ENCODE data around the gene RMND5B. TPM values are rescaled to one million over a fixed set of nuclear protein-coding genes. Genes with fewer than 3 reads are reported as not detected.

The RMND5B gene
- total RNA-seq, 1 experiment from 2014 or later = 24.1 TPM

GRCh38 chr5:178186427-178186826, 55.6 kb downstream of the RMND5B start:
- Histone ChIP-seq H3K79me2 (ENCODE audit: insufficient read depth, low read length) (no peaks in the 10 kb centered on the region), H3K9ac (ENCODE audit: low read length) (no peak overlapping the region), H3K4me2 (ENCODE audit: low read length) (no peak overlapping the region), H3K4me1 (ENCODE audit: control insufficient read depth in 1 of 2, insufficient read depth in 2 of 2, low read length in 2 of 2) (no peaks in the 10 kb centered on the region), H3K9me3 (ENCODE audit: control insufficient read depth in 1 of 2, insufficient read depth in 1 of 2, low read depth in 1 of 2, low read length in 2 of 2) (no peaks in the 10 kb centered on the region), H3K27ac (ENCODE audit: low read depth, low read length) (no peak overlapping the region), H2AFZ (ENCODE audit: low read depth, low read length, poor library complexity, severe bottlenecking) (no peak overlapping the region), H3K9me2 (ENCODE audit: insufficient read depth) (no peaks in the 10 kb centered on the region), H4K20me1 (ENCODE audit: insufficient read depth) (no peaks in the 10 kb centered on the region), H3K4me3 (replicated peaks in 1 of 2; ENCODE audit: low read depth in 1 of 2, low read length in 2 of 2) (no peak overlapping the region), H3K36me3 (ENCODE audit: control insufficient read depth in 1 of 2, insufficient read depth in 2 of 2, low read length in 2 of 2) (no peaks in the 10 kb centered on the region), H3K27me3 (ENCODE audit: insufficient read depth, low read length) (no peaks in the 10 kb centered on the region)
- DNase-seq (ENCODE audit: low read depth, low spot score) = no peak
- no TSS peak for BruUV-seq (replicated peaks)
- intact Hi-C loops (cut with micrococcal nuclease) = no loop called here
- ChIA-PET POLR2A (no interaction called here), CTCF (interaction anchor here (0.9 kb wide), 1 partner anchor 10 kb away, joined by 3 read pairs; no protein-coding TSS in a partner anchor), RAD21 (ENCODE audit: low non-redundant PET in 1 of 2, low total read pairs in 2 of 2, uncharacterized antibody in 2 of 2, unreplicated experiment in 2 of 2) (no interaction called here)
- no peak for ATAC-seq
- TF ChIP-seq EGR1 (IDR thresholded peaks at IDR 0.05; ENCODE audit: low read depth) (no peak), POLR2A (IDR thresholded peaks at IDR 0.05; ENCODE audit: borderline replicate concordance, extremely low read depth, insufficient read depth, insufficient read length) (no peak), SIN3A (IDR thresholded peaks at IDR 0.05; ENCODE audit: low read depth) (no peak), JUND (IDR thresholded peaks at IDR 0.05) (no peak), POLR2AphosphoS5 (IDR thresholded peaks at IDR 0.05; ENCODE audit: low read depth, low read length) (no peak), CBX3 (IDR thresholded peaks at IDR 0.05; ENCODE audit: low read depth) (no peak), EZH2 (IDR thresholded peaks at IDR 0.05) (no peak), REST (IDR thresholded peaks at IDR 0.05; ENCODE audit: low read depth) (no peak), CTCF (IDR thresholded peaks at IDR 0.05 in 2 of 3, conservative IDR thresholded peaks at IDR 0.05 in 1 of 3; ENCODE audit: borderline replicate concordance in 1 of 3, insufficient read depth in 1 of 3, low read depth in 2 of 3, low read length in 2 of 3) (no peak), ZFX (IDR thresholded peaks at IDR 0.05) (no peak), ELF1 (IDR thresholded peaks at IDR 0.05; ENCODE audit: borderline replicate concordance, low read depth) (no peak), YY1 (IDR thresholded peaks at IDR 0.05; ENCODE audit: extremely low read depth, insufficient replicate concordance, low read depth, low read length) (no peak), ZNF274 (IDR thresholded peaks at IDR 0.05; ENCODE audit: low read depth, low read length) (no peak), SP1 (IDR thresholded peaks at IDR 0.05; ENCODE audit: low read depth) (no peak), ZBTB33 (IDR thresholded peaks at IDR 0.05; ENCODE audit: extremely low read depth, insufficient replicate concordance, low read length) (no peak), RAD21 (IDR thresholded peaks at IDR 0.05; ENCODE audit: low read depth) (no peak), MAX (IDR thresholded peaks at IDR 0.05) (no peak)

All from HCT116 (cell line).